Natural killer cell treated with Interleukin-12 subunit alpha and Interleukin-12 subunit beta and Interleukin-15 and Interleukin-18, amount 100 ng/mL, for 72 hours (primary cell): Measurements from ENCODE around the gene GALNT6. TPM values are rescaled to one million over a fixed set of nuclear protein-coding genes. Genes with fewer than 3 reads are reported as not detected.
A peak's percentile ranks its signal among the peaks of the same experiment; 100 is the strongest.

Source experiments
- ATAC-seq, 2 donors: fragments of 150-1000 bp; cut with Tn5 transposase in 1 of 2; sonication (Bioruptor Pico), chemical (Tn5 transposase) in 1 of 2; 2 replicates each; pipeline ENCODE4 v1.10.0; 2021
- DNase-seq: peaks from one replicate; pipeline ENCODE4 v3.0.0; 2022; ENCODE audit warnings: low spot score
- H3K27ac Mint-ChIP-seq, 2 donors: 1 replicate in 1 of 2; 2 replicates in 1 of 2; pipeline ENCODE4 v1.8.0; 2022; ENCODE audit warnings: mixed read lengths in 2 of 2, mild to moderate bottlenecking in 1 of 2, moderate library complexity in 1 of 2
- H3K27me3 Mint-ChIP-seq, 2 donors: 1 replicate in 1 of 2; 2 replicates in 1 of 2; pipeline ENCODE4 v1.8.0; 2022; ENCODE audit warnings: mixed read lengths in 2 of 2
- H3K36me3 Mint-ChIP-seq: one replicate; pipeline ENCODE4 v1.8.0; 2022; ENCODE audit warnings: mixed read lengths
- H3K4me1 Mint-ChIP-seq, 2 donors: 1 replicate in 1 of 2; 2 replicates in 1 of 2; pipeline ENCODE4 v1.8.0; 2022; ENCODE audit warnings: low read depth in 2 of 2, mixed read lengths in 2 of 2, mild to moderate bottlenecking in 1 of 2
- H3K4me3 Mint-ChIP-seq: one replicate; pipeline ENCODE4 v1.8.0; 2022; ENCODE audit warnings: mixed read lengths
- H3K9me3 Mint-ChIP-seq: 2 replicates; pipeline ENCODE4 v1.8.0; 2022; ENCODE audit warnings: mixed read lengths
- total RNA-seq, 2 donors: library from RNA; stranded (reverse); gene quantifications; one replicate each; pipeline ENCODE4 v1.2.3, GENCODE V29; 2022

Gene GALNT6
- total RNA-seq = 10 to 100 TPM; 13.2 to 23.5 TPM

GRCh38 chr12:51391283-51392123, at the start of gene GALNT6:
TSS of gene GALNT6 (minus strand) at chr12:51391406. CDS start at chr12:51379781, 11,625 bp downstream.
- peak; percentile 80 for DNase-seq
- H3K9me3 Mint-ChIP-seq = no peaks in the 10 kb centered on the region
- H3K4me1 Mint-ChIP-seq = peaks cover 77 to 79% of the 10 kb centered on the region in 2 donors
- ATAC-seq = peak; percentile 67 to 76
- H3K36me3 Mint-ChIP-seq = no peaks in the 10 kb centered on the region
- peak within 1 kb of the TSS; percentile 88 for H3K4me3 Mint-ChIP-seq
- peak within 1 kb of the TSS; percentile 88 to 95 for H3K27ac Mint-ChIP-seq
- no peaks in the 10 kb centered on the region for H3K27me3 Mint-ChIP-seq

GRCh38 chr12:51439330-51439729, 48.1 kb upstream of the GALNT6 start:
- no peak for ATAC-seq
- peaks cover 3 to 6% of the 10 kb centered on the region in 2 donors for H3K4me1 Mint-ChIP-seq
- DNase-seq = no peak
- no peaks in the 10 kb centered on the region for H3K9me3 Mint-ChIP-seq
- no peaks in the 10 kb centered on the region for H3K27me3 Mint-ChIP-seq
- no peak overlapping the region for H3K4me3 Mint-ChIP-seq
- H3K36me3 Mint-ChIP-seq = no peaks in the 10 kb centered on the region
- H3K27ac Mint-ChIP-seq = no peak overlapping the region

- H3K9me3 Mint-ChIP-seq = no peaks in the 10 kb centered on the region
- no peak overlapping the region for H3K27ac Mint-ChIP-seq
- H3K27me3 Mint-ChIP-seq = no peaks in the 10 kb centered on the region
- no peaks in the 10 kb centered on the region for H3K36me3 Mint-ChIP-seq
- no peak overlapping the region for H3K4me3 Mint-ChIP-seq
- DNase-seq (no peak), ATAC-seq (no peak)
- peaks cover 3 to 6% of the 10 kb centered on the region in 2 donors for H3K4me1 Mint-ChIP-seq
Observed at GRCh38 chr12:51437431-51437830, 46.2 kb upstream of the GALNT6 start.

- Mint-ChIP-seq H3K4me1 (peaks cover 0 to under 1% of the 10 kb centered on the region in 2 donors), H3K27ac (no peak overlapping the region), H3K36me3 (no peaks in the 10 kb centered on the region), H3K9me3 (no peaks in the 10 kb centered on the region), H3K27me3 (no peaks in the 10 kb centered on the region), H3K4me3 (no peak overlapping the region)
- ATAC-seq (no peak), DNase-seq (no peak)
Observed at GRCh38 chr12:51434305-51434704, 43.1 kb upstream of the GALNT6 start.

GRCh38 chr12:51432921-51433320, 41.7 kb upstream of the GALNT6 start:
- Mint-ChIP-seq H3K9me3 (no peaks in the 10 kb centered on the region), H3K27me3 (no peaks in the 10 kb centered on the region), H3K36me3 (no peaks in the 10 kb centered on the region), H3K4me3 (no peak overlapping the region), H3K27ac (no peak overlapping the region), H3K4me1 (no peaks in the 10 kb centered on the region)
- DNase-seq (no peak), ATAC-seq (no peak)

- H3K4me1 Mint-ChIP-seq = peaks cover 4 to 5% of the 10 kb centered on the region in 2 donors
- H3K27me3 Mint-ChIP-seq = no peaks in the 10 kb centered on the region
- H3K36me3 Mint-ChIP-seq = no peaks in the 10 kb centered on the region
- DNase-seq (no peak), ATAC-seq (no peak)
- H3K9me3 Mint-ChIP-seq = no peaks in the 10 kb centered on the region
- H3K27ac Mint-ChIP-seq = no peak overlapping the region
- H3K4me3 Mint-ChIP-seq = no peak overlapping the region
Observed at GRCh38 chr12:51430196-51430895, 39.1 kb upstream of the GALNT6 start.

GRCh38 chr12:51429700-51430099, 38.5 kb upstream of the GALNT6 start:
- H3K27ac Mint-ChIP-seq = no peak overlapping the region

GRCh38 chr12:51428256-51428655, 37.0 kb upstream of the GALNT6 start:
- ATAC-seq (no peak), DNase-seq (no peak)
- no peaks in the 10 kb centered on the region for H3K36me3 Mint-ChIP-seq
- peaks cover 10 to 13% of the 10 kb centered on the region in 2 donors for H3K4me1 Mint-ChIP-seq
- H3K9me3 Mint-ChIP-seq = no peaks in the 10 kb centered on the region
- no peak overlapping the region for H3K27ac Mint-ChIP-seq
- H3K4me3 Mint-ChIP-seq = no peak overlapping the region
- H3K27me3 Mint-ChIP-seq = no peaks in the 10 kb centered on the region

More at GRCh38 chr12:51429700-51430099, 38.5 kb upstream of the GALNT6 start:
- peaks cover 6 to 8% of the 10 kb centered on the region in 2 donors for H3K4me1 Mint-ChIP-seq
- DNase-seq = no peak
- no peaks in the 10 kb centered on the region for H3K9me3 Mint-ChIP-seq
- H3K27me3 Mint-ChIP-seq = no peaks in the 10 kb centered on the region
- H3K36me3 Mint-ChIP-seq = no peaks in the 10 kb centered on the region
- no peak overlapping the region for H3K4me3 Mint-ChIP-seq
- no peak for ATAC-seq

- Mint-ChIP-seq H3K27ac (peak within 1 kb of the TSS in 1 of 2 donors; percentile 41), H3K4me3 (peak within 1 kb of the TSS; percentile 89), H3K4me1 (peaks cover 10 to 13% of the 10 kb centered on the region in 2 donors), H3K36me3 (no peaks in the 10 kb centered on the region), H3K27me3 (no peaks in the 10 kb centered on the region), H3K9me3 (no peaks in the 10 kb centered on the region)
- peak; percentile 95 for DNase-seq
- peak; percentile 98 for ATAC-seq
Observed at GRCh38 chr12:51424662-51425539, 33.7 kb upstream of the GALNT6 start, which contains the start of gene SLC4A8. TSS of gene SLC4A8 (plus strand) at chr12:51424831. CDS start at chr12:51424988, 157 bp downstream.

- ATAC-seq (no peak), DNase-seq (no peak)
- peak overlapping the region; percentile 89 for H3K4me3 Mint-ChIP-seq
- H3K27me3 Mint-ChIP-seq = no peaks in the 10 kb centered on the region
- no peaks in the 10 kb centered on the region for H3K9me3 Mint-ChIP-seq
- no peak overlapping the region for H3K27ac Mint-ChIP-seq
- peaks cover 10 to 13% of the 10 kb centered on the region in 2 donors for H3K4me1 Mint-ChIP-seq
- H3K36me3 Mint-ChIP-seq = no peaks in the 10 kb centered on the region
Observed at GRCh38 chr12:51424094-51424661, 33.0 kb upstream of the GALNT6 start.

- Mint-ChIP-seq H3K36me3 (no peaks in the 10 kb centered on the region), H3K9me3 (no peaks in the 10 kb centered on the region), H3K4me1 (peaks cover 10 to 13% of the 10 kb centered on the region in 2 donors), H3K27ac (no peak overlapping the region), H3K27me3 (no peaks in the 10 kb centered on the region), H3K4me3 (no peak overlapping the region)
- no peak for ATAC-seq
- no peak for DNase-seq
Observed at GRCh38 chr12:51421266-51421884, 30.2 kb upstream of the GALNT6 start.

- peaks cover 3 to 6% of the 10 kb centered on the region in 2 donors for H3K4me1 Mint-ChIP-seq
- no peaks in the 10 kb centered on the region for H3K27me3 Mint-ChIP-seq
- no peaks in the 10 kb centered on the region for H3K9me3 Mint-ChIP-seq
- H3K27ac Mint-ChIP-seq = peak overlapping the region in 1 of 2 donors; percentile 29
- DNase-seq (no peak), ATAC-seq (no peak)
- no peaks in the 10 kb centered on the region for H3K36me3 Mint-ChIP-seq
- no peak overlapping the region for H3K4me3 Mint-ChIP-seq
Observed at GRCh38 chr12:51419425-51420193, 28.4 kb upstream of the GALNT6 start.
